DLD1 (cell line): ENCODE data around the gene MYO5B.
"Not testable (repeated sequence)": the region's sequence is repeated elsewhere in the genome, so short reads cannot be mapped to it uniquely, and the experiment has no call there.

Source experiments
- in situ Hi-C: cut with HindIII; loops from 2 replicates; pipeline ENCODE4 v1.10.0; 2017; ENCODE audit warnings: low sequenced_read_pairs

Gene MYO5B

DNA sequence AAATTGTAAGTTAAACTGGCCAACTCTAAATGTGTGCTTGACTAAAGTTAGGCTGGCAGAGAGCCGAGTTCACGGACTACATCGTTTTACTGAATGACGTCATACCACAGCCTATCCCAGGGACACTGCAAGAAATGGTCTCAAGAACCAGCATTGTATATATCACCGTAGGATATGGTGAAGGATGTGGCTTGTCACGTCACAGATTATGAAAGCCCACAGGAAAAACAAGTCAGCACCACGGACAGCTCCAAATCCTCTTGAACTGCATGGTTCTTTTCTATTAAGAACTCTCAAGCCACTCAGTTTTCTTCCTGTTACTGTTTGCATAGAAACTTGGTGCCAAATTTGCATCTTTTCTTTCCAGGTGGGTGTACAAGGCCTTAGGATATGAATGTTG, 296.5 kb downstream of the MYO5B start:
- in situ Hi-C loops = no loop called here

DNA sequence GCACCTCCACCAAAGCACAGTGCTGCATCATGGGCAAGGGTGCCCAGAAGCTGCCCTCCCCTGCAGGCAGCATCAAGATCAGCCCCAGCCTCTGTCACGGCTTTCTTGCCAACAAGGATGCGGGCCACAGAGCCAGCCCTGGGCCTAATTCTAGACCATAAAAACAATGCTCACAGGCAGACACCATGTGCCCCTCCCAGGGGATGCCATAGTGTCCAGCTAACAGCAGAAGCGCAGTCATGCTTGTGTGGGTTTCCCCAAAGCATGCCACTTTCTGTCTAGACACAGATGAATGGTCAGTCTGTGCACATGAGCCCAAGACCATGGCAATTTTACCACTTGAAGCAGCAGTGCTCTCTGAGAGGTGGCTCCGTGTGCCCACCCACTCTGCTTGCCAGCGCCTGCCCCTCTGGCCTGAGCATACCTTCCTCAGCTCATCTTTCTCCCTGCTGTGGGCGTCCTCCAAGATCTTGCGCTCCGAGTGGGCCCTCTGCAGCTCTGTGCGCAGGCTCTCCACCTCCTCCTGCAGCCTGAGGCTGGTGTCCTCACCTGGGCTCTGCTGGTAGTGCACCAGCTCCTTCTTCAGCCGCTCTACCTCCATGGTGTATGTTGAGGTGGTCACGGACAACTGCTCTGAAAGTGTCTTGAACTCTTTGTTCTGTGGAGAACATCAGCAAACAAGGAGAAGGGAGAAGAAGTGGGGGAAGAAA, 300.3 kb downstream of the MYO5B start:
- in situ Hi-C loops = no loop called here

DNA sequence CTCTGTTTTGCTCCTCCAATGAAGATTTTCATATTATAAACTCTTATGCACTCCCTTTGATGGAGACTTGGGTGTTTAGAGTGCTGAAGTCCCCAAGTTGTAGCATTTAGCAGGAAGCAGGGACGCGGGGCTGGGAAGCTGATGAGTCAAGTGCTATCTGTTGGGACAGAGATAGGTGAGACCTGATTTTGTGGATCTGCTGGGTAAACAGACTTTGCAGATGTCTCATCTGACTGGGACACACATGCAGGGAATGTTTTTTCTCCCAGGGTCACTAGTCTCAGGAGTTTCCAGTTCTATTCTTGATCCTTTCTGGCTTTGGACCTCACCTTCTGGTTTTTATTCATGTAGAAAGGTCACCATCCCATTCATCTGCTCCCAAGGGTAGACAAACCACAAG, 301.9 kb downstream of the MYO5B start:
- in situ Hi-C loops = no loop called here

DNA sequence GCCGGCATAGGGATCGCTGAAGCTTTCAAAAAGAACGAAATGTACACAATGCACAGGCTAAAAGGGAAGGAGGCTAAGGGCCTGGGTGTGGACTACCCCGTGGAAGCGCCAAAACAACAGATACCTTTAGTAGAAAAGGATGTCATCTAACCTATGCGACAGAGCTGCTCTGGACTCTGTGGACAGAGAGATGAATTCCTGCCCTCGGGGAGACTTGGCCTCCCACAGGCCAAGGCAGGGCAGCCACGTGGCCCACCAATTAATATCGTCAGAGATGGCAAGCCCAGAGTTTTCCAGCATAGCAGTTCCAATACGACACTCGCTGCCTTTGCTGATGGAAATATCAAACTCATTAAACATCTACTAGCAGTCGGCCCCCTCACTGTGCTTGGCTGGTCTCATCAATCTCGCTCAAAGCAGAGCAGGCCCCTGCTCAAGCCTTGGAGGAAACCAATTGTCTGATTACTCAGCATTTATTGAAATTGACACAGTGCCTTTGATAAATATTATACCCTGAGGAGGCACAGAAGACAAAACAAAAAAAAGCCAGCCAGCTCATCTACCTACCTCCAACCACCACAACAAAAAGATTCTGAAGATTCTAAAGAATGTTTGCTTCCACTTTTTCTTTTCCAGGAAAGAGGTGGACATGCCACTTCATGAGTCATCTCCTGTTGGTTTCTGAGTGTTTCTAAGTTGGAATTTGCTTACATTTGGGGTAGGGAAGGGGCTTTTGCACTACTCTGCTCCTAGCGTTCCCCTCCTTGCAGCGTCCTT, 302.6 kb downstream of the MYO5B start:
- in situ Hi-C loops = no loop called here

DNA sequence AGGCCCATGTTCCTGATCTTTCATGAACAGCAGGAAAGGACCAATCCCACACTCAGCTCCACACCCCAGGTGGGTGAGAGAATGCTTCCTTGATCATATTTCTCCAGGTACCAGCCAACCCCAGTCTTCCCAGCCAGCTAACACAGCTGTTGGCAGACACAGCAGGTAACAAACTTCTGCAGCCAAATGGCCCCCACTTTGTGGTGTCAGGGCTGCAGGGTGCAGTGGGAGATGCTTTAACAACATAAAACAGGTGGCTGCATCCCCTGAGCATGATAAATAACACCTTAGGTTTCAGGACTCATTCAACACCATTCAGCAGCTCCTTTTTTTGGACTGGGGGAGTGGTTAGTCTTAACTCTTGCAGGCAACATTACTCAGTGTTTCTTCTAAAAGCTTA, 304.9 kb downstream of the MYO5B start:
- in situ Hi-C loops = no loop called here

DNA sequence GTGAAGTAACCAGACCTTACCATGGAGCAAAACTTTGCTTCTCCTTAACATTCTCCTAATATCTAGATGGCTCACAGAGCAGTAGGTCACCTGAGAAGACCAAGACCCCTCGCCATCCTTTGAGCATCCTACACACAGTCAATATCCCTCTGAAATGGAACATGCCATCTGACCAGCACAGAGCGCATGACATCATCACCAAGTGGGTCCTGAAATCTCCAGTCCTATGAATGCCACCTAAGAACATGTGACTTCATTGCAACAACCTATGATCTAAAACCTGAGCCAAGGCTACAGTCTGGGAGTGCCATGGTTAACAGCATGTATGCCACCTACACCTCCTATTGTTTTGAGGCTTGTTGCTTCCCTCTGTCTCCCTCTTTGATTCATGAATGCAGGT, 305.4 kb downstream of the MYO5B start:
- in situ Hi-C loops = not testable (repeated sequence)

DNA sequence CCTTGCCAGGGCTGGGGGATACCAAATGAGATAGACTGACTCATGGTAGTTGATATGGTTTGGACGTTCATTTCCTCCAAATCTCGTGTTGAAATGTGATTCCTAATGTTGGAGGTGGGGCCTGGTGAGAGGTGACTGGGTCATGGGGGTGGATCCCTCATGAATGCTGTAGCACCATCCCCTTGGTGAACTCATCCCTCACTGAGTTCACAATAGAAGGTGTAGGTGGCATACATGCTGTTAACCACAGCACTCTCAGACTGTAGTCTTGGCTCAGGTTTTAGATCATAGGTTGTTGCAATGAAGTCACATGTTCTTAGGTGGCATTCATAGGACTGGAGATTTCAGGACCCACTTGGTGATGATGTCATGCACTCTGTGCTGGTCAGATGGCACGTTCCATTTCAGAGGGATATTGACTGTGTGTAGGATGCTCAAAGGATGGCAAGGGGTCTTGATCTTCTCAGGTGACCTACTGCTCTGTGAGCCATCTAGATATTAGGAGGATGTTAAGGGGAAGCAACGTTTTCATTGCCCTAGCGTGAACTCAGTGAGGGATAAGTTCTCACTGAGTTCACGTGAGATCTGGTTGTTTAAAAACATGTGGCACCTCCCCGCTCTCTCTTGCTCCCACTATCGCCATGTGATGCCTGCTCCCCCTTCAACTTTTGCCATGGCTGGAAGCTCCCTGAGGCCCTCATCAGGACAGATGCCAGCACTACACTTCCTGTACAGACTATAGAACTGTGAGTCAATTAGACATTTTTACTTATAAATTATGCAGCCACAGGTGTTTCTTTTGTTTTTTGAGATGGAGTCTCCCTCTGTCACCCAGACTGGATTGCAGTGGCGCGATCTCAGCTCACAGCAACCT, 307.8 kb downstream of the MYO5B start:
- in situ Hi-C loops = no loop called here

DNA sequence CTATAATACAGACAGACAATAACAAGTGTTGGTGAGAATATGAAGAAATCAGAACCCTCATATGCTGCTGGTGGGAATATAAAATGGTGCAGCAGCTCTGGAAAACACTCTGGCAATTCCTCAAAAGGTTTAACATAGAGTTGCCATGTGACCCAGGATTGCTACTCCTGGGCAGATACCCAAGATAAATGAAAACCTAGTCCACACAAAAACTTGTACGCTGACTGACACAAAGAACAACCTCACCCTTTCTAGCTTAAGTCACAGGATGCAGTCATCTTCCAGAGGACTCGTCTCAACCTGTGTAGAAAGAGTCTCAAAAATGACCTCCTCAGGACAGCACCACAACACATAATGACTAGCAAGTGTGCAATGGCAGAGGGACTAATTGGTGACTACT, 310.0 kb downstream of the MYO5B start:
- in situ Hi-C loops = no loop called here

DNA sequence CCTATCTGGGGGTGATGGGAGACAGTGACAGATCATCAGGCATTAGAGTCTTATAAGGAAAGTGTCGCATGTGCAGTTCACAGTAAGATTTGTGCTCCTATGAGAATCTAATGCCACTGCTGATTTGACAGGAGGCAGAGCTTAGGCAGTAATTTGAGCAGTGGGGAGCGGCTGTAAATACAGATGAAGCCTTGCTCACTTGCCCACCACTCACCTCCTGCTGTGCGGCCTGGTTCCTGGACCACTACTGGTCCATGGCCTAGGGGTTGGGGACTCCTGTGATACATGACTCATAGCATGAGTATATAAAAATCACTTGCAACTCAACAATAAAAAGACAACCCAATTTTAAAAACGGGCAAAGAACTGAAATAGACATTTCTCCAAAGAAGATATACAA, 310.5 kb downstream of the MYO5B start:
- in situ Hi-C loops = no loop called here

DNA sequence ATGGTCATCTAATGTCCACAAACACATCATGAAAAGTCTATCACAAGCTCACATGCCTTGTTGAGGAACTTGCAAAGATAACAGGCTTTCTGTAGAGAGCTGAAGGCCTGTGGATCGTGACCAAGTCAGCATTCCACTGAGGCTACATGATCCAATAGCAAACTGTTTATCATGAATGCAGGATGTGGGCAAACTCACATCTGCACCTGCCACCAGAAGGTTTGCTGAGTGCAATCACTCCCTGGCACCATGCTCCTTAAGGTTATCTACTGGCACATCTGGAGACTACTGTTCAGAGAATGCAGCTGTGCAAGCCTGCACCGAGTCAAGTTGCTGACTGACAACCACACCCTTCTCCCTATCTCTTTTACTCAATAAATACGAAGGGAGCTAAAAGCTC, 314.3 kb downstream of the MYO5B start:
- in situ Hi-C loops = no loop called here

DNA sequence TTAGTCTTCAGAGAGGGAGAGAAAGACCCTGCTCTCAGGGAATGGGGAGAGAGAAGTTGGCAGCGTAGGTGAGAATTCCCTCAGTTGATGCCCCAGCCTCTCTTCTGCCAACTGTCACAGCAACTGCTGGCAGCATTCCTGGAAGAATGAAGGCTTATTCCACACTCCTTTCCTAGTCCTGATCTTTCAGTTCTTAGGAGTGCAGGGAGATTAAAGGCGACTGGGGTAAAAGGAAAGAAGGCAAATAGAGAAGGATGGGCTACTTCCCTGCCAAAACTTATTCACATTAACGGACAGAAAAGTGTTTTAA, 315.7 kb downstream of the MYO5B start:
- in situ Hi-C loops = no loop called here

DNA sequence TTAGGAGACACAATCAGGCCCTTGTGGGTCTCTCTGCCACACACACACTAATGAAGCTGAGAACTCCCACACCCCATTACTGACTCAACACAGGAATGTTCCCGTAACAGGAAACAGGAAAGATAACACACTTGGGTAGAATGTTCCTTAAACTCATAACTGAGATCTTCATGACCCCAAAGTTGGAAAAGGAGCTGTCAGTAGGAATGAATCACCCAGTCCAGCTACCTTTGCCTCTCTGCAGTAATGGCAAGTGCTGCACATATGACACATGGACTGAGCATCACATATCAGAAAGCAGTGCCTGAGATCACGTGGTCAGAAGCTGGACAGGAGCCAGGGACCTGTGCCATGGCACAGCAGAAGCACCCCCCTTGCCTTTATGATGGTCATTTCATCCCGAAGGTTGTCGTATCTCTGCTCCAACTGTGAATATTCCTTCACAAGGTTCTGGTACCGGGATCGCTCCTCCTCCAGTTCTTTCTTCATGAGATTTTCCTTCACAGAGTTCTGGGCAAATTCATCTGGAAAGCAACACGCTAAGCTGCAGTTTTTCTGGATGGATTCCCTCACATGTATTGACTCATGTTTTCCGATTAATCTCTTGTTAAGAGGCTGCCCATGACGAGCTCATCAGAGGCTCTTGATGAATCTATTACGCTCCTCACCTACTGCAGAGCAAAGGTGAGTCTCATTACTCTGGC, 316.2 kb downstream of the MYO5B start:
- in situ Hi-C loops = no loop called here

DNA sequence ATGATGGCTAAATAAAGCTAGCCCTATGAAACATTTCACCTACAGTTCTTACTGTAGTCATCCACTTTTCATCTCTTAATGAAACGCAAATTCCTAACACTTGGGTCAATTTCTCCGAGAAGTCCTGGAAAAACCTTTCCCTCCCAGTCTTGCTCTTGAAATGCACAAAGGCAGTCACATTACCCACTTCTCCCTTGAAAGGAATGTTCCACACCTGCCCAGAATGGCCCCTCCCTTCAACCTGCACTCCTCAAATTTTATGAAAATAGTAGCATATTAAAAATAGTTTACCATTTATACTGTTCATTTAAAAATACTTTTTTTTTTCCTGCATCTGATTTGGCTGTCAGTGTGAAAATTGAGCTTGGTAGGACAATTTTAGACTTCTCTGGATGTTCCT, 316.9 kb downstream of the MYO5B start:
- in situ Hi-C loops = no loop called here

DNA sequence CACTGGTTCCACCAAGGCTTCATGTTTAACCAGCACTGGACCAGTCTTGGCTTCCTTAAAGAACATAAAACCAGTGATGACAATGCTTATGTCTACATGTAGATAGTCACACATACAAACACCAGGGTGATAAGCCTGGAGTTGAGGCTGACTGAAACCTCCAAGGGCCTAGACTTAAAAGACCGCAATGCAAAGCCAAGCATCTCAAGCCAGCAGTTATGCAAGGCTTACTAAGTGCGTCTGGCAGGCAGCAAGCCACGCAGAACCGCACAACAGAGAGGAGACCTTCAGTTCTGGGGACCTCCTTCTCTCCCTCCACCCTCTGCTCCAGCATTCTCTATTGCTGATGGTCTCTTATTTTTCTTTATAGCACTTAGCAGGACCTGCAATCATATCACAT, 318.4 kb downstream of the MYO5B start:
- in situ Hi-C loops = no loop called here

DNA sequence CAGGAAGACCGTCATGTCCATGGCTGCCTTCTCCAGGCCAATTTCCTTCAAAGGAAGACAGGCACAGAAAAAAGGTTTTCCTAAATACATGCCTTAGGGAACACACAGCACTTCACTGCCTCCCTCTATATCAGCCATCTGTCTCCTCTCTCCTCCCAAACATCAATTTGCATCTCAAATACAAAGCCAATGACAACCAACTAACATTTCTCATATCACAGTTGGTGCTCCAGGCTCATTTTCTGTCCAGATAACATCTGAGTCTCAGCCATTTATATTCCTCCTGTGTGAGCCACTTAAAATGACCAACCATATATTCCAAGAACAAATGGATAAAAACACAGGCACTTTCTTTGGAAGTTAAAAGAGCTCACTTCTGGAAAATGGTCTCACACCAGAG, 319.2 kb downstream of the MYO5B start:
- in situ Hi-C loops = no loop called here

DNA sequence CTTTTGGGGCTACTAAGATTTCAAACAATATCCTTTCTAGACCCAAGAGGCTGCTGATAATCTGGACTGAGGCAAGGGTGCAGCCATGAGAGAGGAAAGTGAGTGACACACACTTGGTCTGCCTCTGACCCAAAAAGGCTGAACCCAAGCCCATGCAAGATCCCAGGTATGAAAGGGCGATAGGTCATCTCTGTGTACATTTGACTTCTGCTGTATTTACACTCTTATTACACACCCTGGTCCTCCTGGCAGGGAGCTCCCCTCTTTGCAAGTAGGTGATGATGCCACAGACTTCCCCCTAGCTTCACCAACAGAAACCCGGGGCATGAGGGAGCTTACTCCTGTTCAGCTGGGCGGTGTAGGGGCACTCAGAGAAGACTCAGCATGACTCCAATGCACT, 319.8 kb downstream of the MYO5B start:
- in situ Hi-C loops = no loop called here

DNA sequence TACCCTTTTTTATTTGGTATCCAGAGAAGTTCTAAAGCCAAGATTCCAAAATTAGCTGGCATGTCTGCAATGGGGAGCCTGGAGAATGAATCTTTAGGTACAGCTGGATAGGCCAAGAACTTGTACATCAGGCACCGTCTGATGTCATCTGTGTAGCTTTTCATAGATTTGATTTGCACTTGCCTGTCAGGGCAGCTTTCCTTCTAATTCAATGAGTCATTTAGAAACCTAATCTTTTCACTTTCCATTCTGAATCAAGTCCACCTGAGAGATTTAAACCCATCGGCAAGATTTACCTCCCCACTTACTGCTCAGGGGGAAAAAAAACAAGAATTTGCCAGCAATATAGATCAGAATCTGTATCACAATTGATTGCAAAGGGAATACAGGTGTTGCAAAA, 320.7 kb downstream of the MYO5B start:
- in situ Hi-C loops = no loop called here

DNA sequence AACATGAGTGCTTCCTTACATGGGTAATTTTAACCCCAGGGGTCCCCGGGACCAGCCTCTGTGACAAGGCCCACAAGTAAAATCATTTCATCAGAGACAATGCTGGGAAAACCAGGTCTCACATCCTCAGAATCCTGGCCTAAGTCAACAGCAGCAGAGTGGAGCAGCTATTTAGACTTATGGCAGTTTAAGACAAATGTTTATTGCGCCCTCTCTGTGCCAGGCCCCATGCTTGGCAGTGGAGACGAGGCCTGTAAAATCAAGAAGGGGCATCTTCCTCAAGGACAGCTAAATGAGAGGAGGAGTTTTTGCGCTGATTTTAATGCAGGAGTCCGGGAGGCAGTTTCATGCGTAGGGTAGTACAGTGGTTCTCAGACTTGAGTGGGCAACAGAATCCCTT, 325.6 kb downstream of the MYO5B start:
- in situ Hi-C loops = no loop called here

DNA sequence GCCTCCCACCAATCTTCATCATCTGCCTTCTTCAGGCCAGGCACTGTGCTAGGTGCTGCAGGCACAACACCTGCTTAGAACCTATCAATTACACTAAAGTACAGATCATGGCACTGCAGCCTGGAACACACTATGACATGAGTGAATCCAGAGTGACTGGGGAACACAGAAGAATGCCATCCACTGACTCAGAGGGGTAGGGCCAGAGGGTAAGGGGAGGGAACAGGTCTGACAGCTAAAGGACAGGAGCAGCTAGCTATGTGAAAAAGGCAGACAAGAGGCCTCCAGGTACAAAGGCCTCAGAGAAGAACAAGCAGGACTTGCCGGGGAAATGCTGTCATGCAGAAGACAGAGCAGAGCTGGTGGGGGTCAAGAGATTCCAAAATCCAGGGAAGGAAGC, 328.3 kb downstream of the MYO5B start:
- in situ Hi-C loops = no loop called here

DNA sequence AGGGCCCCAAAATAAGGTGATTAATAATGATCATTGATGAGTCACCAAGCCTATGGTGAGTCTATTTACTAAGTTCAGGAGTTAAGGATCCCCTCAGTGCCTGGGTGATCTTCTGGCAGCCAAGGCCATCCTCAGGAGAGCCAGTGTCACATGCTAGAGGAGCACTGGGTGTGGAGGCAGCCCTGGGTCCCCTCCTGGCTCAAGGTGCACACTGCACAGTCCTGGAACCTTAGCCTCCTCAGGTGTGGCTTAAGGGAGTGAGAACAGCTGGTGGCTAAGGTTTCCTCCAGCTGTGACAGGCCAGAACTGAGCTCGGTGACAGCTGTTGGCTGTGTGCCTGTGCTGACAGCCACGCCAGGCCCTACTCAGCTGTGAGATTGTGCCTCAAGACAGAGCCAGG, 329.5 kb downstream of the MYO5B start:
- in situ Hi-C loops = no loop called here
